LNCaP clone FGC (cell line): ENCODE measurements around the gene PGBD5.

ENCODE experiments used
- DNase-seq: peaks from one replicate; pipeline ENCODE4 v3.0.0-alpha.2; 2011; ENCODE audit warnings: low read depth
- H3K4me3 ChIP-seq: 2 replicates; pipeline ENCODE4 v1.5.1; 2011; ENCODE audit warnings: mild to moderate bottlenecking, low read depth, low read length, control low read depth
- CTCF ChIP-seq: IDR thresholded peaks from 2 replicates; pipeline ENCODE4 v1.5.1; 2012; ENCODE audit warnings: mild to moderate bottlenecking; ENCODE audit not compliant: control insufficient read depth, insufficient read depth; ENCODE audit errors: extremely low read depth

The PGBD5 gene

GRCh38 chr1:230327892-230328284 lies 98.2 kb downstream of the PGBD5 start:
- DNase-seq: no peak
- no peak for TF ChIP-seq CTCF
- no peak overlapping the region for H3K4me3 ChIP-seq

- no peak for TF ChIP-seq CTCF
- H3K4me3 ChIP-seq: no peak overlapping the region
- DNase-seq: no peak
Observed at GRCh38 chr1:230326971-230327891, 98.9 kb downstream of the PGBD5 start.

- no peak for TF ChIP-seq CTCF
- no peak for DNase-seq
- H3K4me3 ChIP-seq: no peak overlapping the region
Observed at GRCh38 chr1:230323686-230324085, 102.4 kb downstream of the PGBD5 start.

- no peak for TF ChIP-seq CTCF
- H3K4me3 ChIP-seq: no peak overlapping the region
- DNase-seq: no peak
Observed at GRCh38 chr1:230322967-230323547, 103.1 kb downstream of the PGBD5 start.

- DNase-seq: no peak
- TF ChIP-seq CTCF: no peak
- H3K4me3 ChIP-seq: no peak overlapping the region
Observed at GRCh38 chr1:230322421-230322756, 103.7 kb downstream of the PGBD5 start.

GRCh38 chr1:230321741-230322420 lies 104.3 kb downstream of the PGBD5 start:
- DNase-seq: no peak
- TF ChIP-seq CTCF: no peak
- H3K4me3 ChIP-seq: no peak overlapping the region
